Measurements from ENCODE around the gene SYCP2.

Gene SYCP2

DNA sequence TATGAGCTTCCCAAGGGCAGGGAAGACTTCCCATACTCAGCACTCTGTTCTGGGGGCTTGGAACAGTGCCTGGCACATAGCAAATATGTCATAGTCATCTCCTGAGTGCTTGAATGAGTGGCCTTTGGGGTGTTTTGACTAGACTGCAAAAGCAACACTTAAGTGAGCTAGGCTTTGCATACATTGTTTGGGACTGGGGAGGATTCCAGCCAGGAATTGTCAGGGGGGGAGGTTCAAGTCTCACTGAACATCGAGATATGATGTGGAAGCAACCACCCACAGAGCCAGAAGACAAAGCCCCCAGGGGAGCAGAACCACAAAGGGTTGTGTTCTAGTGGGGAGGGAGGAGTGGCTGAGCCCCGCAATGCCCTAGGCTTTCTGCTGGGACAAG, 98.4 kb downstream of the SYCP2 start:
- no peak for DNase-seq

DNA sequence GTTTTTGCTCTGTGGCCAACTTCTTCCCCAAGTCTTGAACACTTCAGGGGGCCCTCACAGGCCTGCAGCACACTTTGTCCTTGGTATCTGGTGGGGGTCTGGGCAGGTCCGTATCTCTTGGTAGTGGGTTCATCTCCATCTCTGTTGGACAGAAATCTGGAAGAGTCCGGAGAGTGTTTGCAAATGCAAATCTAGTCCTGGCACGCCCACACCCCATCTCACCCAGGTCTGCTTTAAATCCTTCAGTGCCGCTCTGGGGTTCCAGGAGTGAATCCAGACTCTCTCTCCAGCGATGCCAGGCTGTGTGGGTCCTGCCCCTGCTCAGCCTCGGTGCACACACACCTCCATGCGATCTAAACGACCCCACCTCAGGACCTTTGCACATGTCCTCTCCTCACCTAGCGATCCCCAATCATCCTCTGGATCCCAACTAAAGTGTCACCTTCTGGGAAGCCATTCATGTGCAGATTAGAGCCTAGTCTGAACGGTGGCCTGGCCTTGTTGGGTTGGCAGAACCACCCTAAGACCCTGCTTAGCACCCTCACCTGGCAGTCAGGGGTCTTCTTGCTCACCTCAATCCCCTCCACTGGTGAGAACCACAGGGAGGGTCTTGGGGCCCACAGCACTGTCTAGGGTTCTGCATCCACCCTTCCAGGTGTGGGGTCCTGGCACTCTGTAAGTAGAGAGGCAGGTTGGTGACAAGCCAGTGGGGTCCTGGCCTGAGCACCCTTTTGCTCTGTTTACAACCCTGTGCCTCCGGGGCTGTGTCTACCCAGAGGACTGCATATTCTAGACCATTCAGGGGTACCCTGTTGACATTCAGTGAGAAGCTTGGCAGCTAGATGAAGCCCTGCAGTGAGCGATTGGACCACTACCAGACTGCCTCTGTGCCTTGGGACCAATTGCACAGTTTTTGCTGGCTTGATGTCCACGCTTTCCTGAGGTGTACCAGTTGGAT, 100.8 kb downstream of the SYCP2 start:
- DNase-seq: no peak

DNA sequence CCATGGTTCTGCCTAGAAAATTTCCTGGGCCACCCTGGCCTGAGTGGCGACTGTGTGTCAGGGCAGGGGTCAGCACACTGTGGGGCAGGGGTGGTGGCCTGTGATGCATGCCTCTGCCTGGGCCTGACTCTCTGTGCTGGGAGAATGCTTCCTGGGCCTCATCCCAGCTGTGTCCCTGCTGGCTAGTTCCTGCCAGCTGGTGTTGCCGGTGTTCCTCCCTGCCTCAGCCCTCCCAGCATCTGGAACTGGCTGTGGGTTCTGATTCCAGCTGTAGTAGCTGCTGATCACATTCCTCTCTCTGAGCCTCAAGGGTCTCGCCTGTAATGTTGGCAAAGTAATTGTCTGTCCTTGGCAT, 101.5 kb downstream of the SYCP2 start:
- DNase-seq: no peak

DNA sequence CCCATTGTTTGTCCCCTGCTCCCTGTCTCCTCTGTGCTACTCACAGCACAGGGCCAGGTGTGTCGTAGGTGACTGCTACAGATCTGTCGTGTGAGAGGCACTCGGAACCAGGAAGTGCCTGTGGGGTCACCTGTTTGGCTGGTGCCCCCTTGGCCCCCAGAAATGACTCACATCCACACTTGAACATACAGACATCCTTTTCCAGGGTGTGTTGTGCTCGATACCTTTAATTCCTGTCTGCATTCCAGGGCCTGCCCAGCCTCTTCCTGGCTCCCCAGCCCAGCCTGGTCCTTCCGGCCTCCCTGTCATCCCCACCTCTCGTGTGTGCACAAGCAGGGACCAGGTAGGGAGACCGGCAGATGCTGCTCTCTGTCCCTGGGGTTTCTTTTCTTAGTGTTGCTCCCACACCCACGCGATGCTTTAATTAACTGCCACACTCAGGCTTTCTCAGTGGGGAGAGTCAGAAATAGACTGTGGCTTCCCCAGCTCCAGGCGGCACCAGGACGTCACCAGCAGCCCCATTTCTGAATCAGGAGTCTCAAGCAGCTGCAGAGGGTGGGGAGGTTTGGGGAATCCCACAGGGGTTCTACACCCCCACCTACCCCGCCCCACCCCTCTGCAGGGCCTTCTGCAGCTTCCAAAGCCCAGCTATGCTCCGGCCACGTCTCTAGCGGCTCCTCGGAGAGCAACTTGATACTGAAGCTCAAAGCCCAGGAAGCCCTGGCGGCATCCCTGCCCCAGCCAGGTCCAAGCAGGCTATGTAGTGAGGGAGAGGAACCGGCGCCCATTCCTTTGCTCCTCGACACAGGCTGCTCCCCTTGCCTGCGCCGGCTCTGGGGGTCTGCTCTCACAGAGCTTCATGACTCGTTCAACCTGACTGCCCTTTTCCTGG, 102.2 kb downstream of the SYCP2 start:
- DNase-seq: no peak

DNA sequence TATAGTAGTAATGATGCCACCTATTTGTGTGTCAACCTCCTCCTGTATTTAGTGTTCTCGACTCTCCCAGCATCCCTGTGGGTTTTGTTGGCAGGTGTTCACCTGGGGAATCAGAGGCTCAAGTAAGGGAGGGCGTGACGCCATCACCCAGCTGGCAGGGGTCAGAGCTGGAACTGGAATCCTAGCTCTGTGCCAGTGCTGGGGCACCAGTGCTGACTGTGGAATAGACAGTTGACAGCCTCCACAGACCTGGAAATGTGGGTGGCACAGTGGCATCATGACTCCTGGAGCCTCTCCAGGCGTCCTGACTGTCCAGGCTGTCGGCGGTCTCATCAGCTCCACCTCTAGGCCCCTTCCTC, 102.8 kb downstream of the SYCP2 start:
- no peak for DNase-seq

DNA sequence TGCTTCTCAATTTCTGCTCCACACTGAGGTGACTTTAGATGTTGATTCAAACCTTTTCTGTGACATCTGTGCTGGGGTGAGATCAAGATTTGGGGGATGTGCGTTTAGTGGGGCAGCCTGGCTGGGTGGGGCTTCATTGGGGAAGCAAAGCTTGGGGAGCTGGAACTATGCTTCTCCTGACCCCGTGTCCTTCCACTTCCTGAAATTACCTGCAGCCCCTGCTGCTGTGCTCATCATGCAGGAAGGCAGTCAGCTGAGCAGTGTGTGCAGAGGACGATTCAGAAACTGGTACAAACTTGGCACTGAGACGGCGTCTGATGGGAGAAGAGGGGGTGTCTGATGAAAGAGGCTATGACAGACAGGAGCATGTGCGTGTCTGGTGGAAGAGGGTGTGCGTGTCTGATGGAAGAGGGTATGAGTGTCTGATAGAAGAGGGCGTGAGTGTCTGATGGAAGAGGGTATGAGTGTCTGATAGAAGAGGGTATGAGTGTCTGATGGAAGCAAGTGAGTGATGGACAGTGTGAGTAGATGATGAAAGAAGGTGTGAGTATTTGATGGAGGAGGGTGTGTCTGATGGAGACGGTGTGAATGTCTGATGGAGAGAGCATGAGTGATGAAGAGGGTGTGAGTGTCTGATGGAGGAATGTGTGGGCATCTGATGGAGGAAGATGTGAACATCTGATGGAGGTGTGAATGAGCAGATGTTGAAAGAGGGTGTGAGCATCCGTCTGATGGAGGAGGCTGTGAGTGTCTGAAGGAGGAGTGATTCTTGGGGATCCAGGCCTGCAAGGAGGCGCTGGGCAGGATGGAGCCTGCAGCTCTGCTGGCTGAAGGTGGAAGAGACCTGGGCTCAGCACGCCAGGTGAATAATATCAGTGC, 103.4 kb downstream of the SYCP2 start:
- no peak for DNase-seq

DNA sequence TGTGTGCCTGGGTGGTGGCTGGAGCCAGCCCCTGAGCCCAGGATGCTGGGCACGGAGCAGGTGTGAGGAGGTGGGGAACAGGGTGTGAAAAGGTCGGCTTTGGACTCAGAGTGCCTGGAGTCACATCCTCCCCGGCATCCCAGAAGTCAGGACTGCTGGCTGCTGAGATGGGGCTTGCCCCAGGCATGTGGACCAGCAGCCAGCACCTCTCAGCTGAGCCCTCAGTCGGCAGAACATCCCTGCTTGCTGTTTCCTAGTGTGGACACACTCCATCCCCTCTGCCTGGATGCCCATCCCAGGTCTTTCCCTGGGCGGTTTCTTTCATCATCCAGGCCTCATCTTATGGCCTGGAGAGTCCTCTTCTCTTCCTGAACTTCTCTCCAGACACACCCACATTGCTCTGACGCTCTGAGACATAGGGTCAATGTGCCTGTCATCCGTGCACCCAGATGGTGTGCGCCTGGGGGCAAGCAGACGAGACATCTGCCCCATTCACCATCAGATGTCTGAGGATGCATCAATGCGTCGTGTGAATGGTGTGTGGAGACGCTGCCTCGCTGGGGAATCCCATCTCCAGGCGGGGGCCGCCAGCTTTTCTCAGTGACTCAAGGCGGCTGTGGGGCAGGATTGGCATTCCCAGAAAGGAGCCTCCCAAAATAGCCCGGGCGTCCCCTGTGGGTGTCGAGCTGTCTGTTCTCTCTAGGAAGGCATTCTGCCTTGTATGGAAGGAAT, 104.2 kb downstream of the SYCP2 start:
- DNase-seq: no peak

DNA sequence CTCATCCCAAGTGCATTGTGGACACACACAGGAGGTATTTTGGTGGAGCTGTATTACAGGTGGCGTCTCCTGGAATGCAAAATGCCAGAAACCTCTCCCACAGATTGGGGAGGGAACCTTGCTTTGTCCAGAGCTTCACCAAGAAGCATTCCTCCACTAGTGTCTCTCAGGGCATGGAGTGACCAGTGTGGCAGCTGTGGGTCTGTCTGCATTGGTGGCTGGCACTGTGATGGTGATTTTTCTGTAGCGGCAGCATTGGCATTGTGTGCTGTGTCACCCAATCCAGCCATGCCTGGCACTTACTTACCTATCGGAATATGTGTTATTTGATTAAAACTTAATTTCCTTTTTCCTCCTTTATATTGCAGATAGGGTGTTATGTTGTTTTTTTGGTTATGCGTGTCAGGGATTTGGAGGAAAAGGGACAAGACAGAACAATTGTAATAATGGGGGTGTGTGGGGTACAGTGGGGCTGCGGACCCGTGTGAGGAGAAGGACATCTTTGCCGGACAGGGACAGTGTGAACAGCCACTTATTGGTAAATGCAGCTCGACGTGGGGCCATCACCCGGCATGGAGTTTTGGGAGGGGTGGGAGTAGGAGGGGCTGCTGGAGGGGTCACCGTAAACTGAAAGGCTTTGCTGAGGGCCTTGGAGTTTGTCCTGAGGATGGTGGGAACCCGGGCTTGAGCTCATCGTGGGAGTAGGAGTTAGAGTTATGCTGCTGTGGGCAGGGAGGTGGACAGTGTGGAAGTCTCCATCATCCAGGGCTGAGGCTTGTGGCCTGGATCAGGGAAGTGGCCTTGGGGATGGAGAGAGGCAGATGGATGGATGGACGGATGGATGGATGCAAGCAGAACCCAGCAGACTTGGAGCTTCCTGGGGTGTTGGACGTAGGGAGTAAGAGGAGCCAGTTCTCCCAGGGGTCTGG, 105.0 kb downstream of the SYCP2 start:
- no peak for DNase-seq

DNA sequence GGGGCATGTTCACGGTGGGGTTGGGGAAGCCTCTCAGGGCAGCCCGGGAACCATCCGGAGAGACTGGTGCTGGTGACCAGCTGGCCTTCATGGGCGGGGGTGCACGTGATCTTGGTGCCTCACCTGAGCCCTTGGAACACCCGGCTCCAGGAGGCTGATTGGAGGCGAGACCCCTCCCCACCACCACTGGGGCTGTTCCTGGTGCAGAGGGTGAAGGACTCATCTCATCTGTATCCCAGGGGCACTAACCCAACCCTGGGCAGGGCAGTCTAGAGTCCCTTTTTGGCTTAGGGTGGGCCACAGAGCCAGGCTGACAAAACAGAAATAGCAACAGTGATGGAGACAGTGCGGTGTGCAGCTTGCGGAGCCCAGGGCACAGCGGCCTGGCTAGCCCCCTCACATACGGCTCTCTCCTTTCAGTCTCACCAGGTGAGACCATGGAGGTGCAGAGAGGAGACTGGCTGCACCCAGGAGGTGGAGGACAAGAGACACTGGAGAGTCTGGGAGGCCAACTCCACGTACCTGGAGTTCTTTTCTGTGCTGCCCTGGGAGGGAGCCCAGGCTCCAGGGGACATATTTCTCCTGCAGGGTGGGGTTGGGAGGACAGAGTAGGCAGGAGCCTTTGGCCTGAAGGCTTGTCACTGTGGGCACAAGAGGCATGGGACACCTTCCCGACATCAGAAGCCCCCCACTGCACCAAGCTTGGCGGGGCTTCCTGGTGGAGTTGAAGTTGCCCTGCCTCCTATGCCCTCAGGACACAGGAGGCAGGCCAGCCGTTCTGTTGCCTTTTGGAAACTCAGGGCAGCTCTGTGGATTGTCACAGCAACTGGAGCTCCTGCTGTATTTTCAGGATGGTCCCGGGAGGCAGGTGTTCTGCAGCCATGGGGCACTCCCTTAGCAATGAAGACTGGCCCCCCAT, 106.0 kb downstream of the SYCP2 start:
- no peak for DNase-seq

DNA sequence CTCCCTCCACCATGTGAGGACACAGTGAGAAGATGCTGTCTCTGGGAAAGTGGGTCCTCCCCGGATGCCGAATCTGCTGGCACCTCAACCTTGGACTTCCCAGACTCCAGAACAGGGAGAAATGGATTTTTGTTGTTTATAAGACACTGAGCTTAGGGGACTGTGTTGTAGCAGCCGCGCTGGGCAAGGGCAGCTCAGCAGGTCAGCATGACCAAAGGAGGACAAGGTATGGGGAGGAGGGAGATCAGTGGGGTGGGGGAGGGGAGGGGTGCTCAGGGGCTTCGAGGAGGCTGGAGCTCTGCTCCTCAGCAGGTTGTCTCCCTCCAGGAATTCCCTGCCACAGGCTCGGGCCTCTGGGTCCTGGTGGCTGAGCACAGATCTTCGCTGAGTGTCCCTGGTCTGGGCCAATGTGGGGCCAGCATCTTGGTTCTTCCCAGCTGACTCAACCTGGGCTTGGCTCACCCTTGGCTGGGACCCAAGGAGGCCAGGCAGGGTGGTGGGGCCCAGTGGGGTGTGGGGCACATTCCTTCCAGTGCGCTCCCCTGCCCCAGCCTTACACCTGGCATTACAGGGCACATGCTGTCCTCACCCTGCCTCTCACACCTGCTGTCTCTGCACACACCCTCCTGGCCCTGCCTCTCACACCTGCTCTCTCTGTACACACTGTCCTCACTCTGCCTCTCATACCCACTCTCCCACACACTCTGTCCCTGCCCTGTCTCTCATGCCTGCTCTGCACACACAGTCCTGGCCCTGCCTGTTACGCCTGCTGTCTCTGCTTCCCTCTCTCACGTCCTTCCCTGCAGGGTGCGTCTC, 107.3 kb downstream of the SYCP2 start:
- DNase-seq: no peak

DNA sequence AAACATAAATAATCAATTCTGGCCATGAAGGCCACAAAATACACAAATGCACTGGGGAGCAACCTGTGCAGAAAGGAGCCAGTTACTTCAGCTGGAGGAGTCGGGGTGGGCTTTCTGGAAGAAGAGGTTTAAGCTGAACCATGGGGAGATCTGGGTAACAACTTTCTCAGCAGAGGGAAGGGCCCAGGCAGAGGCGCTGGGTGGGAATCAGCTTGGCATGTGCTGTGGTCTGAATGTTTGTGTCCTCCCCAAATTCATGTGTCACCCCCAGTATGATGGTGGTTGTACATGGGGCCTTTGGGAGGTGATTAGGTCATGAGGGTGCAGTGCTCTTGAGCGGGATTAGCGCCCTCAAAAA, 107.9 kb downstream of the SYCP2 start:
- DNase-seq: no peak

DNA sequence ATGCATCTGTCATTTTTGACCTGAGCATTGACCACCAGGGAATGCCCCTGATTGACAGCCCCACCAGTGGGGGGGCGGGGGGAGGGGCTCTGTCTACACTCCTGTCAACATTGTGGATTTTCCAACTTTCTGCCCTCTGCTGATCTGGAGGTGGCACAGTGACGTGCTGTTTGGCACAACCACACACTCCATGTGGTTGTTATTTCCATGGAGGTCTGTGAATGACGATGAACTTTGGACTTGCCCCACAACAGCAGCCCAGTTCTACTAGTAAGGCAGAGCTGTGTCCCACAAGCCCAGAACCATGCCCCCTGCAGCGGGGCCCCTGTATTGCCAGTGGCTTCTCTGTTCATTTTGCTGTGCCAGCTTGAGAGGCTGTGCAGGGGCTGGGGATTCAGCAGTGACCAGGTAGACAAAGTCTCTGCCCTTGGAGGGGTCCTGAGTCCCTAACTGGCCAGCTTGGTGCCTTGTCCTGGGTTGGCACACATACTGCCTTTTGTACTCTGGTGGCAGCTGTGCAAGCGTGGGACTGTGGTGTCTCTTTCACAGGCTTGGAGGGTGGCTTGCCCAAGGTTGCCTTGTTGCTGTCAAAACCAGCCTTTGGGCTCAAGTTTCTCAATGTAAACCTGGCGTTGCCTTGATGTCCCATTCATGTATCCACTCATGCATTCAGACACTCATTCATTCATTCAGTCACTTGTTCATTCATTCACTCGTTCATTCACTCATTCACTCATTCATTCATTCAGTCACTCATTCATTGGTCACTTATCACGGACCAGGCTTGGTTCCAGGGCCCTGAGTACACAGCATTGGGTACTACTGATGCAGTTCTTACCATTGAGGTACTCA, 108.5 kb downstream of the SYCP2 start:
- no peak for DNase-seq

DNA sequence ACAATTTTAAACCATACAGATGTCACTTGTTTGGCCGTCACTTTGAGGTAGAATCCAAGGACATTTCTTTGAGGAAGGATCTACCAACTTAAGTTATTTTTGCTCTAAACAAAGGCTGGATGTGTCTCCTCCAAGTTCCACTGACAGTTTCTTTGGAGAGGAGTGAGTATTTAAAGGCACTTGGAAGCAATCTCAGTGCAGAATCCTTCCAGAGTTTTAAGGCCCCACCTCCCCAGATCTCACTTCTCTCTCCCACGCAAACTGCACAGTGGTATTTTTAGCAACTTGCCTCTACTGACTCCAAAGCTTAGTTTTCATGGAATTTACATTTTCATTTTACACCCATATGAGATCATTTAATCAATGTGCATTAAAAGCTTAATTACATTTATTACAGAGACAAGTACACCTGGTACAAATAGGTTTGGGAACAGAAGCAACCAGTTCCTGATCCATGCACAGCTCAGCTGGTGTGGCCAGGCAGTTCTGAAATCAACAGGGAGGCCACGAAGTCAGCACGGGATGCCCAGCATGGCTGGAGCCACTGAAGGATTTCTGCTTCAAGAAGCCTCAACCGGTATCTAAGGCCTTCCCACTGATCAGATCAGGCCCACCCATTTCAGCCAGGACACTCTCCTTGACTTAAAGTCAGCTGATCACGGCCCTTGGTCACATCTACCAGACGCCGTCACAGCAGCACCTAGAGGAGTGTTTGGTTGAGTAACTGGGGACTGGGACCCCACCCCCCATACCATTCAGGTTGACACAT, 109.8 kb downstream of the SYCP2 start:
- DNase-seq: no peak

DNA sequence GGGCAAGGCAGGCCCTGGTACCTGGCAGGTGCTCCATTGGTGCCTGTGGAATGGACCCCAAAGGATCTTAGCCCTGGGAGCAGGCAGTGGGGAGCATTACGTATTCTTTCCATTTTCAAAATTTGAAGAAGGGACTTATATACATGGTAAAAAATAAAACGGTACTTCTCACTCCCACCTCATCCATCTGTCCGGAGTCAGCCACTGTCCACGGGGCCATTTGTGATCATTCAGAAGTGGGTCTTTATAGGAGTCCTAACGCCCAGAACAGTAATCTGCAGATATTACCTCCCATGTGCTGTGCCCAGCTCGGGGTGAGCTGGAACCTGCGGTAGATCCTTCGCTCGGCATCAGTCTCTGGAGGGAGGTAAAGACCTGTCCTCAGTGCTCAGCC, 110.4 kb downstream of the SYCP2 start:
- DNase-seq: no peak

DNA sequence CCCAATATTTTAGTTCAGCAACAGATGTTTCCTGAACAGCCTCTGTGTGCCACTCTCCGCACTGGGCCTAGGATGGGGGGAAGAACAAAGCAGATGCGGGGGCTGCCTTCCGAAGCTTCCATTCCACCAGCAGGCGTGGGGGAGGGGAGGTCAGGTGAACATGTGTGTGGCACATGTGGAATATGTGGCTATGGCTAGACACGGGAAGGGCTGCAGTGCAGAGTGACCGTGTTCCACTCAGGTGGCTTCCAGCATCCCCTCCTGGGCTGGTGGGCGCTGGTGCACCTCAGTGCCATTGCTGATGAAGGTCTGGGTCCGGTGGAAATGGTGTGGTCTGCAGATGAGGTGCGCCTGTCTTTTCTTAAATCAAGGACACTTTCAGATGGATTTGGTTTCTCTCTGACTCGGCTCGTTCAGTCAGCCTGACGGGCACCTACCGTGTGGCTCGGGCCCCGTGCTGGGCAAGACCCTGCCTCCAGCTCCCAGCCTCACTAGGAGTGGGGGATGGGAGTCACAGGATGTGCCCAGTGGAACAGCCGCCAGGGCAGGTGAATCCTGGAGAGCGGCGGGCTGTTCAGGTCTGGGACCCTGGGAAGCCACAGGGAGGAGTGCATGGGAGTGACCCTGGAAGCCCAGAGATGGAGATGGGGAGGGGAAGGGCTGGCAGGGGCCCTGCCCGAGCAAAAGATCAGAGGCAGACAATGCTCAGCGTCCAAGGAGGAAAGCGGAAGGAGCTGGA, 111.0 kb downstream of the SYCP2 start:
- DNase-seq: no peak

DNA sequence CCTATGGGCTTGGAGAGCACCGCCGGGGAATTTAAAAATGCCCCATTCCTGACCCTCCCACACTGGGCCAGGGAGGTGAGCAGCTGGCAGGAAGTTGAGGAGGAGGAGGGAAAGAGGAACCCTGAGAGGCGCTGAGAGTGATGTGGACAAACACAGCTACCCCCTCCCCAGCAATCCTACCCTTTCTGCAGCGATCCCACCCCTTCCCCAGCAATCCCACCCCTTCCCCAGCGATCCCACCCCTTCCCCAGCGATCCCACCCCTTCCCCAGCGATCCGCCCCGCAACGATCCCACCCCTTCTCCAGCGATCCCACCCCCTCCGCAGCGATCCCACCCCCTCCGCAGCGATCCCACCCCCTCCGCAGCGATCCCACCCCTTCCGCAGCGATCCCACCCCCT, 111.6 kb downstream of the SYCP2 start:
- no peak for DNase-seq

DNA sequence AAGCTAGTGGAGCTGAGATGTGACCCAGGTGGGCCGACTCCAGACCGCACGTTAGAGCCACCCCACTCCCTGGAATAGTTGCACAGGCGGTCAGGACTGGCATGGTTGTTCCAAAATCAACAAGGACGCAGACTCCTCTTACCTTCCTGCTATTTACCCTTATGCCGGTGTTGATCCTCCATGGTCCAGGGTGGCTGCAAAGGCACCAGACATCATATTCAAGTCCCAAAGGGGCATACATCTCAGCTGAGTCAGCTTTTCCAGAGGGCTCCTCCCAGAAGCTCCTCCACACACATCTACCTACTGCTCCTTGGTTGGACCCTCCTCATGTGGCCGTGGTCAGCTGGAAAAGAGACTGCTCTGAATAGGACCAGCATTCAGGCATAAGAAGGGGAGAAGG, 112.2 kb downstream of the SYCP2 start:
- no peak for DNase-seq
